ENCODE data around the gene PRKCA. TPM values are rescaled to one million over a fixed set of nuclear protein-coding genes. Genes with fewer than 3 reads are reported as not detected.

The PRKCA gene
- total and polyA plus RNA-seq, 10 of the 15 experiments (the other 5 are each of a cell fraction or from before 2014, with no cell fraction given), result 0.11 to 14.6 (median 0.72) TPM

DNA sequence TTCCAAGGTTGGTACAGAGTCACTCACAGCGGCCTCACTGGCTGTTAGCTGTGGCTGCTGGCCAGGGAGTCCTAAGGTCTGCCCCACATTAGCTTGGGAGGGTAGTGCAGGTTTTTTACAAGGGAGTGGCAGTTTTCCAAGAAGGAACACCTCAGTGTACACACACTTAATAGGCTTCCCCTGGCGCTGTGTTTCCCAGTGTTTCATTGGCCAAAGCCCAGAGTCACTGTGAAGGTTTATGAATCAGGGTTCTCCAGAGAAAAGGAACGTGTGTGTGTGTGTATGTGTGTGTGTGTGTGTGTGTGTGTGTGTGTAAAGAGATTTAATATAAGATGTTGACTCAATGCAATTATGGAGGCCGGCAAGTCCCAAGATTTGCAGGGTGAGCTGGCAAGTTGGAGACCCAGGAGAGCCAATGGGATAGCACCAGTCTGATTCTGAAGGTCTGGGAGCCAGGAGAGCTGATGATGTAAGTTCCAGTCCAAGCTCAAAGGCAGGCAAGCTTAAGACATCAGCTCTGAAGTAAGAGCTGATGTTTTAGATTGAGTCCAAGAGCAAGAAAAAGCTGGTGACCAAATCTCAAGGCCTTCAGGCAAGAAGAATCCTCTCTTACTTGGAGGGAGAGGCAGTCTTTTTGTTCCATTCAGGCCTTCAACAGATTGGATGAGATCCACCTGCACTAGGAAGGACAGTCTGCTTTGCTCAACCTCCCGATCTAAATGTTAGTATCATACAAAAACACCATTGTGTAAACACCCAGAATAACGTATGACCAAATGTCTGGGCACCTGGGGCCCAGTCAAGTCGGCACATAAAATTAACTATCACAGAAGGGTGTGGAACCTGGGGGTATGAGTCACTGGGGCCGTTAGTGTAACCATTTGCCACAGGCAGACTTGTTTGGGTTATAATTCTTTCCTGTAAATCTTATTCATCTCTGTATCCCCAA is 206.8 kb downstream of the PRKCA start:
- ChIA-PET RAD21 (ENCODE audit: unreplicated experiment) (no interaction called here), CTCF (no interaction called here), POLR2A (interaction anchor here (0.7 kb wide), 1 partner anchor 20 kb away, joined by 3 read pairs; no protein-coding TSS in a partner anchor), SMC1A (ENCODE audit: uncharacterized antibody, unreplicated experiment) (no interaction called here)
- Histone ChIP-seq H3K36me3 (ENCODE audit: control insufficient read depth in 2 of 2, insufficient read depth in 2 of 2, low read length in 1 of 2) (no peaks in the 10 kb centered on the region), H3K27me3 (replicated peaks in 1 of 2; ENCODE audit: control insufficient read depth in 2 of 2, insufficient read depth in 2 of 2, low read length in 1 of 2) (no peaks in the 10 kb centered on the region), H3K4me2 (ENCODE audit: control insufficient read depth, insufficient read depth) (no peak overlapping the region), H3K9me3 (replicated peaks; ENCODE audit: control insufficient read depth, insufficient read depth, low read length) (no peaks in the 10 kb centered on the region), H2AFZ (ENCODE audit: control insufficient read depth, low read depth, low read length) (no peak overlapping the region), H3K4me3 (no peak overlapping the region), H3K9ac (ENCODE audit: control insufficient read depth, insufficient read depth, low read length) (no peak overlapping the region), H3K4me1 (ENCODE audit: control insufficient read depth, insufficient read depth, low read length) (no peaks in the 10 kb centered on the region), H3K79me2 (ENCODE audit: control insufficient read depth, insufficient read depth, low read length) (no peaks in the 10 kb centered on the region), H3K27ac (ENCODE audit: control insufficient read depth, insufficient read depth) (no peak overlapping the region), H4K20me1 (ENCODE audit: control insufficient read depth, insufficient read depth) (no peaks in the 10 kb centered on the region)
- 20% methylated on average over 8 of the region's 8 CpGs for WGBS (ENCODE audit: insufficient coverage, insufficient replicate concordance, low lambda C conversion rate, missing lambda C conversion rate)
- no TSS peak for BruUV-seq (replicated peaks)
- no peak for TF ChIP-seq CBFB (IDR thresholded peaks at IDR 0.05; ENCODE audit: low read depth)
- no peak for TF ChIP-seq WRNIP1 (IDR thresholded peaks at IDR 0.05; ENCODE audit: borderline replicate concordance, low read depth, low read length)
- TF ChIP-seq MTA2 (IDR thresholded peaks at IDR 0.05; ENCODE audit: low read depth), result no peak
- TF ChIP-seq, protein P1, sequence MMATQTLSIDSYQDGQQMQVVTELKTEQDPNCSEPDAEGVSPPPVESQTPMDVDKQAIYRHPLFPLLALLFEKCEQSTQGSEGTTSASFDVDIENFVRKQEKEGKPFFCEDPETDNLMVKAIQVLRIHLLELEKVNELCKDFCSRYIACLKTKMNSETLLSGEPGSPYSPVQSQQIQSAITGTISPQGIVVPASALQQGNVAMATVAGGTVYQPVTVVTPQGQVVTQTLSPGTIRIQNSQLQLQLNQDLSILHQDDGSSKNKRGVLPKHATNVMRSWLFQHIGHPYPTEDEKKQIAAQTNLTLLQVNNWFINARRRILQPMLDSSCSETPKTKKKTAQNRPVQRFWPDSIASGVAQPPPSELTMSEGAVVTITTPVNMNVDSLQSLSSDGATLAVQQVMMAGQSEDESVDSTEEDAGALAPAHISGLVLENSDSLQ (IDR thresholded peaks at IDR 0.05), result no peak
- no peak for TF ChIP-seq YY1 (IDR thresholded peaks at IDR 0.05; ENCODE audit: low read depth, low read length)
- no peak for TF ChIP-seq STAT3 (IDR thresholded peaks at IDR 0.05; ENCODE audit: low read depth, low read length)
- ATAC-seq (no peak), DNase-seq (ENCODE audit: low read depth, low spot score) (no peak), FAIRE-seq (no peak)
- intact Hi-C loops (cut with micrococcal nuclease; ENCODE audit: unreplicated experiment), result no loop called here
- in situ Hi-C loops (cut with MboI), result no loop called here

All from GM12878 (cell line).